NCI-H524 (cell line): ENCODE results near the gene CALN1.
A peak's percentile ranks its signal among the peaks of the same experiment; 100 is the strongest.
"Not testable (repeated sequence)": the region's sequence is repeated elsewhere in the genome, so short reads cannot be mapped to it uniquely, and the experiment has no call there.

ENCODE experiments used
- DNase-seq, 2 experiments: peaks; one replicate each; lab custom pipeline; 2025; lab: John Stamatoyannopoulos, UW

The CALN1 gene

GRCh38 chr7:71984348-71984747, 427.8 kb downstream of the CALN1 start:
- no peak for DNase-seq

GRCh38 chr7:71982851-71983250, 429.3 kb downstream of the CALN1 start:
- peak; percentile 58 to 91 for DNase-seq

- DNase-seq: no peak
These were observed 435.5 kb downstream of the CALN1 start for GRCh38 chr7:71976645-71977044.

GRCh38 chr7:71974611-71975010, 437.5 kb downstream of the CALN1 start:
- DNase-seq: peak; percentile 40 to 67

- peak in 1 of 2 experiments; percentile 3 for DNase-seq
These were observed 439.6 kb downstream of the CALN1 start for GRCh38 chr7:71972534-71972933.

GRCh38 chr7:71970725-71971124, 441.4 kb downstream of the CALN1 start:
- no peak for DNase-seq

GRCh38 chr7:71962636-71963035, 449.5 kb downstream of the CALN1 start:
- no peak for DNase-seq

- no peak for DNase-seq
These were observed 450.9 kb downstream of the CALN1 start for GRCh38 chr7:71961283-71961682.

- no peak for DNase-seq
These were observed 470.0 kb downstream of the CALN1 start for GRCh38 chr7:71942115-71942514.

GRCh38 chr7:71937840-71938371, 474.2 kb downstream of the CALN1 start:
- DNase-seq: no peak

- no peak for DNase-seq
These were observed 476.5 kb downstream of the CALN1 start for GRCh38 chr7:71935674-71936073.

GRCh38 chr7:71933426-71933825, 478.7 kb downstream of the CALN1 start:
- no peak for DNase-seq

- no peak for DNase-seq
These were observed 486.5 kb downstream of the CALN1 start for GRCh38 chr7:71925663-71926062.

- not testable (repeated sequence) for DNase-seq
These were observed 497.9 kb downstream of the CALN1 start for GRCh38 chr7:71914204-71914603.

GRCh38 chr7:71912476-71912875, 499.7 kb downstream of the CALN1 start:
- DNase-seq: no peak

- no peak for DNase-seq
These were observed 501.1 kb downstream of the CALN1 start for GRCh38 chr7:71911051-71911450.

- DNase-seq: no peak
These were observed 506.3 kb downstream of the CALN1 start for GRCh38 chr7:71905821-71906220.

GRCh38 chr7:71904484-71904883, 507.7 kb downstream of the CALN1 start:
- no peak for DNase-seq

- no peak for DNase-seq
These were observed 511.6 kb downstream of the CALN1 start for GRCh38 chr7:71900556-71900955.

- no peak for DNase-seq
These were observed 515.6 kb downstream of the CALN1 start for GRCh38 chr7:71896535-71896934.

GRCh38 chr7:71886046-71886445, 526.1 kb downstream of the CALN1 start:
- no peak for DNase-seq

- DNase-seq: no peak
These were observed 526.7 kb downstream of the CALN1 start for GRCh38 chr7:71885487-71885886.

GRCh38 chr7:71883415-71883814, 528.7 kb downstream of the CALN1 start:
- DNase-seq: no peak

- DNase-seq: no peak
These were observed 540.7 kb downstream of the CALN1 start for GRCh38 chr7:71871446-71871845.

- DNase-seq: no peak
These were observed 541.3 kb downstream of the CALN1 start for GRCh38 chr7:71870812-71871211.
